AG04450 (cell line): ENCODE results near the gene FNDC3B. TPM values are rescaled to one million over a fixed set of nuclear protein-coding genes. Genes with fewer than 3 reads are reported as not detected.

ENCODE experiments used
- CTCF ChIA-PET: fragments of 300-600, 350-600 bp; formaldehyde crosslinking; extraction: SDS; loops from one replicate; lab custom pipeline; 2022; ENCODE audit warnings: antibody characterized with exemption, inconsistent platforms; lab: Charles Lee
- POLR2A ChIA-PET: fragments of 350-600 bp; formaldehyde crosslinking; extraction: SDS; loops from one replicate; lab custom pipeline; 2021; ENCODE audit warnings: antibody characterized with exemption, inconsistent platforms; lab: Yijun Ruan, JAX
- DNase-seq: peaks from one replicate; pipeline ENCODE4 v3.0.0-alpha.2; 2011; ENCODE audit warnings: low read depth, low spot score
- H3K27ac ChIP-seq: one replicate; pipeline ENCODE4 v1.5.1; 2012; ENCODE audit warnings: low read depth, low read length, control low read depth
- H3K27me3 ChIP-seq: one replicate; pipeline ENCODE4 v1.6.0; 2012; ENCODE audit warnings: low read length; ENCODE audit not compliant: control insufficient read depth, insufficient read depth
- H3K4me3 ChIP-seq: 2 replicates; pipeline ENCODE4 v1.5.1; 2011; ENCODE audit warnings: mild to moderate bottlenecking, low read depth, low read length, control low read depth
- H3K9me3 ChIP-seq: 2 replicates; pipeline ENCODE4 v1.5.1; 2012; ENCODE audit warnings: low read length; ENCODE audit not compliant: control insufficient read depth, insufficient read depth
- polyA plus RNA-seq: library from polyadenylated mRNA; depleted of rRNA; stranded (reverse); fragments of >200 nt; gene quantifications from 2 replicates; pipeline ENCODE4 v1.2.3, GENCODE V29; 2011; rRNA removed
- small RNA-seq: library from RNA; depleted of rRNA; stranded (forward); fragments of <200 nt; gene quantifications from one replicate; pipeline ENCODE3, GENCODE V24; 2012; ENCODE audit warnings: low read depth; ENCODE audit not compliant: insufficient read length
- TF ChIP-seq, protein P1 (sequence below): IDR thresholded peaks from 2 replicates; pipeline ENCODE4 v1.5.1; 2011; ENCODE audit warnings: low read depth, low read length, control low read depth, inconsistent platforms

The FNDC3B gene
- polyA plus RNA-seq, 1 experiment, result 39.5 TPM

DNA sequence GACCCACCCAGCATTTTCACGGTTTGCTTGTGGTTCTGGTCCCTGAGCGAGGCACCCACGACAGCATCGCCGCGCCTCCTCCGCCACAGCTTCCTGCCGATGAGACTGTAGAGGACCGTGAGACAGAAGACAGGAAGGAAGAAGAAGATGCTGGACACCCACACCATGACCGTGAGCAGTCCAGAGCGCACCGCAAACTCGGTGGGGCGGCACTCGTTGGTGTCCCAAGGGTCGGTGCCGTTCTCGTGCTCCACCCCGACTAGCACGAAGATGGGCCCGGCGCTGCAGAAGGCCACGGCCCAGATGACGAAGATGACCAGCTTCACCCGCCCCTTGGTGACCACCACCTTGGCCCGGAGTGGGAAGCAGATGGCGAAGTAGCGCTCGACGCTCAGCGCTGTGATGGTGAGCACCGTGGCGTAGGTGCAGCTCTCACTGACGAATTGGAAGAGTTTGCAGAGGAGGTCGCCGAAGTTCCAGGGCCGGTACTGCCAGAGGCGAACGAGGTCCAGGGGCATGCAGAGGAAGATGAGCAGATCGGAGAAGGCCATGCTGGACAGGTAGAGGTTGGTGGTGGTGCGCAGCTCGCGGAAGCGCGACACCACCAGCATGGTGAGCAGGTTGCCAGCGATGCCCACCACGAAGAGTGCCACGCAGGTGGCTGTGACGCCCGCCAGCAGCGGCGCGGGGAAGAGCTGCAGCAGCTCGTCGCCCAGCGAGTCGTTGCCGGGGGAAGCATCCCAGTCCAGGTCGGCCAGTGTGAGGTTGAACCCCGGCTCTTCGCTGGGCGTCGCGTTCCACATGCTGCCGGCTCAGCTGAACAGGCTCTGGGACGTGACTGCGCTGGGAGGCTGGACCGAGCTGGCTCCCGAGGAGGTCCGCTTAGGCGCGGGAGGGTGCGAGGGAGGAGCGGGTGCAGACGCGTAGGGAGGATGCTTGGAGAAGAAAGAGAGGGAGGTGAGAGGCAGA lies 408.5 kb downstream of the FNDC3B start, which contains the start of gene GHSR:
TSS of gene GHSR (minus strand) at position 846 of the 969 bp plus-strand sequence. CDS start at position 803, 43 bp downstream.
- CTCF ChIA-PET, result no interaction called here
- TF ChIP-seq, protein P1, sequence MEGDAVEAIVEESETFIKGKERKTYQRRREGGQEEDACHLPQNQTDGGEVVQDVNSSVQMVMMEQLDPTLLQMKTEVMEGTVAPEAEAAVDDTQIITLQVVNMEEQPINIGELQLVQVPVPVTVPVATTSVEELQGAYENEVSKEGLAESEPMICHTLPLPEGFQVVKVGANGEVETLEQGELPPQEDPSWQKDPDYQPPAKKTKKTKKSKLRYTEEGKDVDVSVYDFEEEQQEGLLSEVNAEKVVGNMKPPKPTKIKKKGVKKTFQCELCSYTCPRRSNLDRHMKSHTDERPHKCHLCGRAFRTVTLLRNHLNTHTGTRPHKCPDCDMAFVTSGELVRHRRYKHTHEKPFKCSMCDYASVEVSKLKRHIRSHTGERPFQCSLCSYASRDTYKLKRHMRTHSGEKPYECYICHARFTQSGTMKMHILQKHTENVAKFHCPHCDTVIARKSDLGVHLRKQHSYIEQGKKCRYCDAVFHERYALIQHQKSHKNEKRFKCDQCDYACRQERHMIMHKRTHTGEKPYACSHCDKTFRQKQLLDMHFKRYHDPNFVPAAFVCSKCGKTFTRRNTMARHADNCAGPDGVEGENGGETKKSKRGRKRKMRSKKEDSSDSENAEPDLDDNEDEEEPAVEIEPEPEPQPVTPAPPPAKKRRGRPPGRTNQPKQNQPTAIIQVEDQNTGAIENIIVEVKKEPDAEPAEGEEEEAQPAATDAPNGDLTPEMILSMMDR, result no peak
- Histone ChIP-seq H3K4me3 (no peak within 1 kb of the TSS), H3K27me3 (peaks cover 52% of the 10 kb centered on the region), H3K27ac (no peak within 1 kb of the TSS), H3K9me3 (peaks cover 15% of the 10 kb centered on the region)
- DNase-seq, result no peak
- POLR2A ChIA-PET, result no interaction called here

DNA sequence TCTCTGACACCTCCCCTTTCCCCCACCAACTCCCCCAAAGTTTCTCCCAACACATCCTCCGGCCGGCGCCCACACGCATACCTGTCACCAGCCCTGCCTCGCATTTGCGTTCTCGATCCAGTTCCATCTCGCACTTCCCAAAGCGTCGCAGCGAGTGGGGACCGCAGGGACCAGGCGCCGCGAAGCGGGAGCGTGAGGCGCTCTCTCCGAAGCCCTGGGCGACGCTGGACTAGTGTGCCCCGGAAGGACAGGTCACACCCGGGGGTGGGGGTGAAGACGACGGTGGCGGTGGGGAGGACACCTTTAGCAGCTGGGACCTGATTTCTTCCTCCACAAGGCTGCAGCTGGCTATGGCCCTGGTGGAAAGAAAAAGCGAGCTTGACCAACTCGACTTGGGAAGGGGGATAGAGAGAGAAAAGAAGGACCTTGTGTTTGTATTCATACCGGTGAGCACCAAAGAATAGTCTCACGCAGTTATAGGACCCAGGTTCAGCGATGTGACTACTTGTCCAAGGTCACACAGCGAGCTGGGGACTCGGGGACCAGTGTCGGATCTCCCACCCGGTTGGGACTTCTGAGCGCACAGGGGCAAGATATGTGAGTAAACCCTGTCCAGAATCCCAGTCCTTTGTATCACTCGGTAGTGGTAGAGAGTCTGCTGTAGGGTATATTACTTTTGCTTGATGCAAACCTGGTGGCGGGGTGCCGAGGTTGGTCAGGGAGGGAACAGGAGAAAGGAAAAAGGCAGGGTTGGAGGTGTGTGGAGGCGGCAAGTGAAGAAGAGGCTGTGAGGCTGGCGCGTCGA lies 409.5 kb downstream of the FNDC3B start:
- Histone ChIP-seq H3K4me3 (no peak overlapping the region), H3K27me3 (peaks cover 52% of the 10 kb centered on the region)
- CTCF ChIA-PET, result no interaction called here

DNA sequence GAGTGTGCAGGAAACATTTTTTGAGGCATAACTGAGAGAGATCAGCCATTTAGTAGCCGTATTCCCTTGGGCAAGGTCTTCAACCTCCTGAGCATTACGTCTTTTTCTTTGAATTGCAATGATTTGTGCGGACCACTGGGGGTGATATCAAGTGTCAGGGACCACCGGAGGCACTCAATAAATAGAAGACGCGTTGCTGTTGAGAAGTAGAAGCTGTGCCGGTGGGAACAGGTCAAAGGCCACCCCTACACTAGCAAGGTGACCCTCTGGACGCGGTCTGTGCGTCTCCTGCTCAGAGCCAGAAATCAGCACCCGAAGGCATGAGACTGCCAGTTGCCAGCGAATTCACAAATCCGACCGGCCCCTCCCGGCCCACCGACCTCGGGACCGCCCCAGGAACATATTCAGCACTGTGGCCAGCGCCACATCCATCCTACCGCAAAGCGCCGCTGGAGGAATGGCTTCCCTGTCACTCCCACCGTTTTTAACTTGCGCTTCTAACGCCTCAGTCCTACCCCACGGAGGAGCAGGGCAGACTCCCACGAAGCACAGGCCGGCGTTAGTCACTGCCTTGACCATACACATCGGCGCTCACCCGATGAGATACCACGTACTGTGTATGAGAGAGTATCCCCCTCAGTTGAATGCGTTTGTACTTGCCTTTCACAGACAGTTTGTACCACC lies 410.2 kb downstream of the FNDC3B start:
- no peak for DNase-seq
- Histone ChIP-seq H3K27ac (no peak overlapping the region), H3K4me3 (no peak overlapping the region), H3K9me3 (peaks cover 15% of the 10 kb centered on the region), H3K27me3 (peaks cover 52% of the 10 kb centered on the region)
- ChIA-PET CTCF (no interaction called here), POLR2A (no interaction called here)
- TF ChIP-seq, protein P1, result no peak

More for the DNA sequence above, 409.5 kb downstream of the FNDC3B start:
- TF ChIP-seq, protein P1, result no peak
- no peak for DNase-seq
- Histone ChIP-seq H3K9me3 (peaks cover 15% of the 10 kb centered on the region), H3K27ac (no peak overlapping the region)
- POLR2A ChIA-PET, result no interaction called here

Small RNAs within 50 kb of the gene (small RNA-seq; reads per million reads assigned to genes)
- gene RN7SL141P, result not detected

Other genes with a start within 250 kb of the FNDC3B start
- 13.9 and 20.2 TPM in 2 replicates for gene PLD1, start 229.1 kb upstream of the FNDC3B start, polyA plus RNA-seq
- not detected in 2 replicates for gene TMEM212, start 196.2 kb upstream of the FNDC3B start, polyA plus RNA-seq